ENCODE data around the gene DEFB125.
"Not testable (repeated sequence)": the region's sequence is repeated elsewhere in the genome, so short reads cannot be mapped to it uniquely, and the experiment has no call there.

The DEFB125 gene, protein sequence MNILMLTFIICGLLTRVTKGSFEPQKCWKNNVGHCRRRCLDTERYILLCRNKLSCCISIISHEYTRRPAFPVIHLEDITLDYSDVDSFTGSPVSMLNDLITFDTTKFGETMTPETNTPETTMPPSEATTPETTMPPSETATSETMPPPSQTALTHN

GRCh38 chr20:87401-87800 lies at the start of gene DEFB125:
DEFB125 (plus strand) TSS chr20:87672; CDS start chr20:87710, 38 bp downstream.
- DNase-seq: no peak

DNA sequence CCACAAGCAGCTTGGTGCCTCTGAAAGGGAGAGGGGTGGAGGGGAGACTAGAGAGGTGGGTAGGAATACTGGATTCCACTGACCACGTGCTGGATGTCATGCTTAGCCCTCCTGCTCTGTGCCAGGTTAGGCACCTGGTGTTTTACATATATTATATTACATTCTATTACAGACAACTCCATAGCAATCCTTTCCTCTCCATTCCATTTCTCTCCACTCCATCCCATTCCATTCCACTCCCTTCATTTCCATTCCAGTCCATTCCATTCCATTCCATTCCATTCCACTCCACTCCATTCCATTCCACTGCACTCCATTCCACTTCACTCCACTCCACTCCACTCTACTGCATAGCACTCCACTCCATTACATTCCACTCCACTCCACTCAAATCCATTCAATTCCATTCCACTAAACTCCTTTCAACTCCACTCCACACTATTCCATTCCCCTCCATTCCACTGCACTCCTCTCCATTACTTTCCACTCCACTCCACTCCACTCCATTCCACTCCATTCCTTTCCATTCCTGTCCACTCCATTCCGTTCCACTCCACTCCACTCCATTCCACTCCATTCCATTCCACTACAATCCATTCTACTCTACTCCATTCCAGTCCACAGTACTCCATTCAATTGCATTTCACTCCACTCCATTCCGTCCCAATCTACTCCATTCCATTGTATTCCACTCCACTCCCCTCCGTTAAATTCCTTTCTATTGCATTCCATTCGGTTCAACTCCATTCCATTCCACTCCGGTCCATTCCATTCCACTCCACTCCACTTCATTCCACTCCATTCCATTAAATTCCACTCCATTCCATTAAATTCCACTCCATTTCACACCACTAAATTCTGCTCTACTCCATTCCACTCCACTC lies 27.2 kb upstream of the DEFB125 start:
- DNase-seq: no peak

GRCh38 chr20:61230-61629 lies 26.2 kb upstream of the DEFB125 start:
- DNase-seq: no peak

DNA sequence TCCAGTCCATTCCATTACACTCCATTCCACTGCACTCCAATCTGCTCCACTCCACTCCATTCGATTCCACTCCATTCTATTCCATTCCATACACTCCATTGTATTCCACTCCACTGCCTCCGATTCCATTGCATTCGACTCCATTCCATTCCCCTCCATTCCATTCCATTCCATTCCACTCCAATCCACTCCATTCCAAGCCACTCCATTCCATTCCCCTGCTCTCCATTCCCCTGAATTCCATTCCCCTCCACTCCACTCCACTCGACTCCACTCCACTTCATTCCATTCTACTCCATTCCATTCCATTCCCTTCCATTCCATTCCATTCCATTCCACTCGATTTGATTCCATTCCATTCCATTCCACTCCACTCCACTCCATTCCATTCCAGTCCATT lies 25.7 kb upstream of the DEFB125 start:
- DNase-seq: no peak

GRCh38 chr20:62487-62886 lies 25.0 kb upstream of the DEFB125 start:
- no peak for DNase-seq

DNA sequence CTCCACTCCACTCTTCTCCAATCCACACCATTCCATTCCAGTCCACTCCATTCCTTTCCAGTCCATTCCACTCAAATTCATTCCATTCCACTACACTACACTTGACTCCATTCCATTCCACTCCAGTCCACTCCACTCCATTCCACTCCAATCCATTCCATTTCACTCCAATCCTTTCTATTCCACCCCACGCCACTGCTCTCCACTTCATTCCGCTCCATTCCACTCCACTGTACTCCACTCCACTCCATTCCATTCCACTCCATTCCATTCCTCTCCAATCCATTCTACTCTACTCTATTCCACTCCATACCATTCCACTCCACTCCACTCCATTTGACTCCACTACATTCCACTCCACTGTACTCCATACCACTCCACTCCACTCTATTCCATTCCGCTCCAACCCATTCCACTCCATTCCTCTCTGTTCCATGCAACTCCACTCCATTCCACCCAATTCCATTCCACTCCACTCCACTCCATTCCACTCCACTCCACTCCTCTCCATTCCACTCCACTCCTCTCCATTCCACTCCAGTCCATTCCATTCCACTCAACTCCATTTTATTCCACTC lies 23.4 kb upstream of the DEFB125 start:
- no peak for DNase-seq

- DNase-seq: no peak
Observed at GRCh38 chr20:64766-65322, 22.6 kb upstream of the DEFB125 start.

GRCh38 chr20:77231-77630 lies 10.2 kb upstream of the DEFB125 start:
- no peak for DNase-seq

GRCh38 chr20:78338-78737 lies 9.1 kb upstream of the DEFB125 start:
- DNase-seq: no peak

DNA sequence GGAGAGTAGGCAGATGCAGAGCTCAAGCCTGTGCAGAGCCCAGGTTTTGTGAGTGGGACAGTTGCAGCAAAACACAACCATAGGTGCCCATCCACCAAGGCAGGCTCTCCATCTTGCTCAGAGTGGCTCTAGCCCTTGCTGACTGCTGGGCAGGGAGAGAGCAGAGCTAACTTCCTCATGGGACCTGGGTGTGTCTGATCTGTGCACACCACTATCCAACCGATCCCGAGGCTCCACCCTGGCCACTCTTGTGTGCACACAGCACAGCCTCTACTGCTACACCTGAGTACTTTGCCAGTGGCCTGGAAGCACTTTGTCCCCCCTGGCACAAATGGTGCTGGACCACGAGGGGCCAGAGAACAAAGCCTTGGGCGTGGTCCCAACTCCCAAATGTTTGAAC lies 7.9 kb upstream of the DEFB125 start:
- DNase-seq: no peak

DNA sequence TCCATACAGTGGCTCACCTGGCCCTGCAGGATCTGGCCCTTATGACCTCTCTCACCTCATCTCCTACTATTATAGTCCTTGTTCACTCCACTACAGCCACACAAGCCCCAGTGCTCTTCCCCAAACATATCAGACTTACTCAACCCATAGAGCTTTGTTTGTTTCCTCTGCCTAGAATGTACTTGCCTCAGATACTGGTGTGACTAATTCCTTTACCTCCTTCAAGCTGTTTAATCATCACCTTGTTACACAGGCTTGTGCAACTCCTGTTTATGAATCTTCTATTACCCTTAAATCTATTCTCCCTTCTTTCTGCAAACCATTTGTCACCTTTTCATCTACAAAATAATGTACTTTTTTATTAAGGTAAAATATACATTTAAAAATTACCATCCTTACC lies 3.2 kb downstream of the DEFB125 start:
- DNase-seq: no peak

GRCh38 chr20:93641-94040 lies 6.2 kb downstream of the DEFB125 start:
- DNase-seq: no peak

- DNase-seq: no peak
Observed at GRCh38 chr20:95215-95614, 7.7 kb downstream of the DEFB125 start.

DNA sequence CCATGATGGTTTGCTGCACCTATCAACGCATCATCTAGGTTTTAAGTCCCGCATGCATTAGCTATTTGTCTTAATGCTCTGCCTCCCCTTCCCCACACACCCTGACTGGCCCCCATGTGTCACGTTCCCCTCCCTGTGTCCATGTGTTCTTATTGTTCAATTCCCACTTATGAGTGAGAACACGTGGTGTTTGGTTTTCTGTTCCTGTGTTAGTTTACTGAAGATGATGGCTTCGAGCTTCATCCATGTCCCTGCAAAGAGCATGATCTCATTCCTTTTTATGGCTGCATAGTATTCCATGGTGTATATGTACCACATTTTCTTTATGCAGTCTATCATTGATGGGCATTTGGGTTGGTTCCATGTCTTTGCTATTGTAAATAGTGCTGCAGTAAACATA lies 10.2 kb downstream of the DEFB125 start:
- not testable (repeated sequence) for DNase-seq

DNA sequence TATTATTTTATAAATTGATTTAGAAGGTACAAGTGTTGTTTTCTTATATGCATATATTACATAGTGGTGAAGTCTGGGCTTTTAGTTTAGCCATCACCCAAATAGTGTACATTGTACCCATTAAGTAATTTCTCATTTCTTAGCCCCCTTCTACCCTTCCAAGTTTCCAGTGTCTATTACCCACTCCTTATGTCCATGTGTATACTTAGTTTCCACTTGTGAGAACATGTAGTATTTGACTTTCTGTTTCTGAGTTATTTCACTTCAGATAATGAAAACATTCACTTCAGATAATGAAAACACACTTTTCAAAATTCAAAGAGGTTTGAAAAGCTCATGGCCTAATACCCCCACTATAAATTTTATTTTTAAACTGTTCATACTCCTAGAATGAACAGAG lies 14.5 kb downstream of the DEFB125 start:
- DNase-seq: no peak

- DNase-seq: no peak
Observed at GRCh38 chr20:103456-103855, 16.0 kb downstream of the DEFB125 start.

DNA sequence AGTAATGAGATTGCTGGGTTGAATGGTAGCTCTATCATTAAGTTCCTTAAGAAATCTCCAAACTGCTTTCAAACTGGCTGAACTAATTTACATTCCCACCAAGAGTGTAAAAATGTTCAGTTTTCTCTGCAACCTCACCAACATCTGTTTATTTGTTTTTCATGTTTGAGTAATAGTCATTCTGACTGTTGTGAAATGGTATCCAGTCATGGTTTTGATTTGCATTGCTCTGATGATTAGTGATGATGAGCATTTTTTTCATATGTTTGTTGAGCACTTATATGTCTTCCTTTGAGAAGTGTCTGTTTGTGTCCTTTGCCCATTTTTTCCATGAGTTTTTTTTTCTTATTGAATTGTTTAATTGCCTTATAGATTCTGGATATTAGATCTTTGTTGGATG lies 24.9 kb downstream of the DEFB125 start:
- DNase-seq: no peak

DNA sequence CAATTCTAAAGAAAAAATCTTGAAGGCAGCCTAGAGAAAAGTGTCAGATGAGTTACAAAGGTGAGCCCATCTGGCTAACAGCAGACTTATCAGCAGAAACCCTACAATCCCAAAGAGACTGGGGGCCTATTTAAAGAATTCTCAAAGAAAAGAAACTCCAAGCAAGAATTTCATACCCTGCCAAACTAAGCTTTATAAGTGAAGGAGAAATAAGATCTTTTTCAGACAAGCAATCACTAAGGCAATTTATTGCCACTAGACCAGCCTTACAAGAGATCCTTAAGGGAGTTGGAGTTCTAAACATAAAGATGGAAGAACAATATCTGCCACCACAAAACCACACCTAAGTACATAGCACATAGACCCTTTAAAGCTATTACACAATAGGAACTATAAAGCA lies 30.0 kb downstream of the DEFB125 start:
- DNase-seq: no peak

DNA sequence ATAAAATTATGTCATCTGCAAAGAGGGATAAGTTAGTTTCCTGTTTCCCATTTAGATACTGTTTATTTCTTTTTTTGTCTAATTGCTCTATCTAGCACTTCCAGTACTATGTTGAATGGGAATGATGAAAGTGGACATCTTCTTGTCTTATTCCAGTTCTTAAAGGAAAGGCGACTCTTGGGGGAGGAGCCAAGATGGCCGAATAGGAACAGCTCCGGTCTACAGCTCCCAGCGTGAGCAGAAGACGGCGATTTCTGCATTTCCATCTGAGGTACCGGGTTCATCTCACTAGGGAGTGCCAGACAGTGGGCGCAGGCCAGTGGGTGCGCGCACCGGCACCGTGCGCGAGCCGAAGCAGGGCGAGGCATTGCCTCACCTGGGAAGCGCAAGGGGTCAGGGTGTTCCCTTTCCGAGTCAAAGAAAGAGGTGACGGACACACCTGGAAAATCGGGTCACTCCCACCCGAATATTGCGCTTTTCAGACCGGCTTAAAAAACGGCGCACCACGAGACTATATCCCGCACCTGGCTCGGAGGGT lies 42.4 kb downstream of the DEFB125 start:
- DNase-seq: not testable (repeated sequence)

GRCh38 chr20:137668-138490 lies 50.4 kb downstream of the DEFB125 start:
- DNase-seq: no peak

- DNase-seq: no peak
Observed at GRCh38 chr20:142290-142689, 54.8 kb downstream of the DEFB125 start, which contains the start of gene DEFB126. DEFB126 (plus strand) TSS chr20:142590; CDS start chr20:142629, 39 bp downstream.

DNA sequence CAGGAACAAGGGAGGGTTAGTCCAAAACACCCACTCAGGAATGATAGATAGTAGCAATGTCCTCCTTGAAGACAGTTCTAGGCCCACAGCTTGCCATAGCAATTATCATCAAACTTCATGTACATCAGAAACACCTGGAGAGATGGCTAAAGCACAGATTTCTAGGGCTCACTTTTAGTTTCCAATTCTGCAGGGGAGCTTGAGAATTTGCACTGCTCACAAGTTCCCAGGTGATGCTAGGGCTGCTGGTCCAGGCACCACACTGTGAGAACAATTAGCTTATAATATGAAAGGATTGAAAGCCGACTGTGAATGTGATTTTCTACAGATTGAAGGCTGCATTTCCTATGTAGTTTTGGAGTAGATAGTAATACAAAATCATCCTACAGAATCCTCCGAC lies 58.4 kb downstream of the DEFB125 start:
- no peak for DNase-seq

Data from activated CD4-positive, CD25-positive, alpha-beta regulatory T cell (primary cell).